Measurements from ENCODE around the gene PA2G4.

DNA sequence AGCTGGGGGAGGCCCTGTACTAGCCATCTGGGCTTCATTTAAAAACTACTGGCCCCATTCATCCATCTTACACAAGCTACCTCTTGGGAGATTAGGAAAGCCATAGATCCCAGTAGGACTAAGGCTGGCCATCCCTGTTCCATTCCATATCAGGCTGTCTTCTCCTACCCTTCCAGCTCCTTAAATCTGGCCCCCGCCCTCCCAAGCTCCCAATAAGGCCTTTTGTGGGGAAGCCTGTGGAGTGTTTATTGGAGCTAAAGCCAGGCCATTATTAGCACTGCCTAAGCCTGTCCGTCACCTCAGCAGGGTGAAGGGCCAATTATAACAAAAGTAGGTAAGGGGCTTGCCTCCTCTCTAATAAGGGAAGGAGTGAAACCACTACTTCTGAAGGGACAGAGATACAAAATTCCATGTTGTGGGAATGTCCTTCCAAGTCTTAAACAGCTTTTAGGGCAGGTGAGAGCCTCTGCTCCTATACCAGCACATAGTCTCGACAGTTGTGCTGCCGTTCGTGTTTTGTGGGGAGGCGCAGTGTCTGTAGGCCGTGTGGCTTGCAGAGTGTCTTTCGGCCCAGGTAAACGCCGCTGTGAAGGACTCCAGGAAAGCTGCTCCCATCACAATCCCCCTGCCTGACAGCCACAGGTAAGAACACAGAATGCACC, 57.5 kb downstream of the PA2G4 start:
- TF ChIP-seq RARB (CRISPR knock-in tag; IDR thresholded peaks at IDR 0.05) (no peak), ARNTL (CRISPR knock-in tag; IDR thresholded peaks at IDR 0.05; ENCODE audit: borderline replicate concordance, low read depth) (no peak), ZNF565 (CRISPR knock-in tag; conservative IDR thresholded peaks at IDR 0.05; ENCODE audit: low read depth) (no peak), PPARA (CRISPR knock-in tag; IDR thresholded peaks at IDR 0.05; ENCODE audit: borderline replicate concordance) (no peak), SNAI2 (CRISPR knock-in tag; IDR thresholded peaks at IDR 0.05) (no peak), ZNF8 (CRISPR knock-in tag; IDR thresholded peaks at IDR 0.05) (no peak), ZC3H10 (CRISPR knock-in tag; IDR thresholded peaks at IDR 0.05) (no peak), TCF4 (CRISPR knock-in tag; IDR thresholded peaks at IDR 0.05; ENCODE audit: borderline replicate concordance) (no peak), ZFP3 (CRISPR knock-in tag; IDR thresholded peaks at IDR 0.05) (no peak), BACH2 (CRISPR knock-in tag; IDR thresholded peaks at IDR 0.05; ENCODE audit: borderline replicate concordance) (no peak), TOX (CRISPR knock-in tag; IDR thresholded peaks at IDR 0.05; ENCODE audit: borderline replicate concordance) (no peak), ZFP30 (CRISPR knock-in tag; IDR thresholded peaks at IDR 0.05) (no peak), GLIS3 (CRISPR knock-in tag; IDR thresholded peaks at IDR 0.05) (no peak)
- TF ChIP-seq, protein P1, sequence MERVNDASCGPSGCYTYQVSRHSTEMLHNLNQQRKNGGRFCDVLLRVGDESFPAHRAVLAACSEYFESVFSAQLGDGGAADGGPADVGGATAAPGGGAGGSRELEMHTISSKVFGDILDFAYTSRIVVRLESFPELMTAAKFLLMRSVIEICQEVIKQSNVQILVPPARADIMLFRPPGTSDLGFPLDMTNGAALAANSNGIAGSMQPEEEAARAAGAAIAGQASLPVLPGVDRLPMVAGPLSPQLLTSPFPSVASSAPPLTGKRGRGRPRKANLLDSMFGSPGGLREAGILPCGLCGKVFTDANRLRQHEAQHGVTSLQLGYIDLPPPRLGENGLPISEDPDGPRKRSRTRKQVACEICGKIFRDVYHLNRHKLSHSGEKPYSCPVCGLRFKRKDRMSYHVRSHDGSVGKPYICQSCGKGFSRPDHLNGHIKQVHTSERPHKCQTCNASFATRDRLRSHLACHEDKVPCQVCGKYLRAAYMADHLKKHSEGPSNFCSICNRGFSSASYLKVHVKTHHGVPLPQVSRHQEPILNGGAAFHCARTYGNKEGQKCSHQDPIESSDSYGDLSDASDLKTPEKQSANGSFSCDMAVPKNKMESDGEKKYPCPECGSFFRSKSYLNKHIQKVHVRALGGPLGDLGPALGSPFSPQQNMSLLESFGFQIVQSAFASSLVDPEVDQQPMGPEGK (CRISPR knock-in tag; IDR thresholded peaks at IDR 0.05; ENCODE audit: borderline replicate concordance): no peak
